NK-92 (cell line): ENCODE data around the gene IL9R.
"Not testable (repeated sequence)": the region's sequence is repeated elsewhere in the genome, so short reads cannot be mapped to it uniquely, and the experiment has no call there.

ENCODE experiments used
- DNase-seq: peaks from one replicate; lab custom pipeline; 2025; ENCODE audit not compliant: unreplicated experiment; lab: John Stamatoyannopoulos, UW

IL9R gene

DNA sequence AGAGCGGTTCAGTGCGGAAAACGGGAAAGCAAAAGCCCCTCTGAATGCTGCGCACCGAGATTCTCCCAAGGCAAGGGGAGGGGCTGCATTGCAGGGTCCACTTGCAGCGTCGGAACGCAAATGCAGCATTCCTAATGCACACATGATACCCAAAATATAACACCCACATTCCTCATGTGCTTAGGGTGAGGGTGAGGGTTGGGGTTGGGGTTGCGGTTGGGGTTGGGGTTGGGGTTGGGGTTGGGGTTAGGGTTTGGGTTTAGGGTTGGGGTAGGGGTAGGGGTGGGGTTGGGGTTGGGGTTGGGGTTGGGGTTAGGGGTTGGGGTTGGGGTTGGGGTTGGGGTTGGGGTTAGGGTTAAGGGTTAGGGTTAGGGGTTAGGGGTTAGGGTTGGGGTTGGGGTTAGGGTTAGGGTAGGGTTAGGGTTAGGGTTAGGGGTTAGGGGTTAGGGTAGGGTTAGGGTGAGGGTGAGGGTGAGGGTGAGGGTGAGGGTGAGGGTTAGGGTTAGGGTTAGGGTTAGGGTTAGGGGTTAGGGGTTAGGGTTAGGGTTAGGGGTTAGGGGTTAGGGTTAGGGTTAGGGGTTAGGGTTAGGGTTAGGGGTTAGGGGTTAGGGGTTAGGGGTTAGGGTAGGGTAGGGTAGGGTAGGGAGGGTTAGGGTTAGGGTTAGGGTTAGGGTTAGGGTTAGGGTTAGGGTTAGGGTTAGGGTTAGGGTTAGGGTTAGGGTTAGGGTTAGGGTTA lies 32.4 kb downstream of the IL9R start:
- not testable (repeated sequence) for DNase-seq

DNA sequence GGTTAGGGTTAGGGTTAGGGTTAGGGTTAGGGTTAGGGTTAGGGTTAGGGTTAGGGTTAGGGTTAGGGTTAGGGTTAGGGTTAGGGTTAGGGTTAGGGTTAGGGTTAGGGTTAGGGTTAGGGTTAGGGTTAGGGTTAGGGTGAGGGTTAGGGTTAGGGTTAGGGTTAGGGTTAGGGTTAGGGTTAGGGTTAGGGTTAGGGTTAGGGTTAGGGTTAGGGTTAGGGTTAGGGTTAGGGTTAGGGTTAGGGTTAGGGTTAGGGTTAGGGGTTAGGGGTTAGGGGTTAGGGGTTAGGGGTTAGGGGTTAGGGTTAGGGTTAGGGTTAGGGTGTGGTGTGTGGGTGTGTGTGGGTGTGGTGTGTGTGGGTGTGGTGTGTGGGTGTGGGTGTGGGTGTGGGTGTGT lies 33.0 kb downstream of the IL9R start:
- DNase-seq: not testable (repeated sequence)
